PC-9 (cell line): ENCODE data around the gene RRP12. TPM values are rescaled to one million over a fixed set of nuclear protein-coding genes. Genes with fewer than 3 reads are reported as not detected.

ENCODE experiments used
- BruUV-seq: library from RNA; stranded (reverse); fragments of 400-500 nt; replicated peaks from 2 replicates; lab custom pipeline; 2021; lab: Mats Ljungman, UMichigan
- CTCF ChIA-PET: fragments of 300-600 bp; sonication (Branson Sonifier 250); formaldehyde crosslinking; loops from one replicate; lab custom pipeline; 2022; ENCODE audit warnings: antibody characterized with exemption; lab: Charles Lee
- POLR2A ChIA-PET: fragments of 300-600 bp; sonication (Branson Sonifier 250); formaldehyde crosslinking; loops from one replicate; lab custom pipeline; 2022; ENCODE audit warnings: antibody characterized with exemption; ENCODE audit not compliant: unreplicated experiment; lab: Charles Lee
- DNase-seq, 2 experiments: peaks; one replicate each; pipeline versions ENCODE4 v3.0.0 to v3.0.0-alpha.2; 2015 to 2022; ENCODE audit warnings: mixed read lengths in 1 of 2
- H2AFZ ChIP-seq: fragments of 200-600 bp; sonication (generic); 2 replicates; pipeline ENCODE4 v1.8.1; 2017; ENCODE audit warnings: antibody characterized with exemption
- H3F3A ChIP-seq: fragments of 200-600 bp; sonication (generic); 2 replicates; pipeline ENCODE4 v1.8.1; 2017; ENCODE audit warnings: antibody characterized with exemption, mild to moderate bottlenecking, low read depth; ENCODE audit not compliant: insufficient read depth
- H3K27ac ChIP-seq: fragments of 200-600 bp; sonication (generic); 2 replicates; pipeline ENCODE4 v1.6.1; 2016; ENCODE audit warnings: mixed run types
- H3K27me3 ChIP-seq: fragments of 200-600 bp; sonication (generic); 2 replicates; pipeline ENCODE4 v1.6.1; 2016; ENCODE audit warnings: low read depth, mixed run types; ENCODE audit not compliant: insufficient read depth
- H3K36me3 ChIP-seq: fragments of 200-600 bp; sonication (generic); 2 replicates; pipeline ENCODE4 v1.6.1; 2016; ENCODE audit warnings: low read depth, mixed run types
- H3K4me1 ChIP-seq: fragments of 200-600 bp; sonication (generic); replicated peaks from 2 replicates; pipeline ENCODE4 v1.6.1; 2016; ENCODE audit warnings: mixed run types; ENCODE audit not compliant: insufficient read depth
- H3K4me2 ChIP-seq: fragments of 200-600 bp; sonication (generic); 2 replicates; pipeline ENCODE4 v1.6.1; 2017; ENCODE audit warnings: mixed run types
- H3K4me3 ChIP-seq: fragments of 200-600 bp; sonication (generic); 2 replicates; pipeline ENCODE4 v1.6.1; 2016; ENCODE audit warnings: mixed run types
- H3K79me2 ChIP-seq: fragments of 200-600 bp; sonication (generic); 2 replicates; pipeline ENCODE4 v1.6.1; 2017; ENCODE audit warnings: low read depth, mixed run types
- H3K9me2 ChIP-seq: fragments of 200-600 bp; sonication (generic); 2 replicates; pipeline ENCODE4 v1.8.1; 2017; ENCODE audit warnings: mild to moderate bottlenecking; ENCODE audit not compliant: insufficient read depth
- H3K9me3 ChIP-seq: fragments of 200-600 bp; sonication (generic); 2 replicates; pipeline ENCODE4 v1.8.1; 2016; ENCODE audit warnings: low read depth; ENCODE audit not compliant: insufficient read depth
- H4K20me1 ChIP-seq: fragments of 200-600 bp; sonication (generic); 2 replicates; pipeline ENCODE4 v1.8.1; 2017; ENCODE audit not compliant: insufficient read depth
- EZH2 ChIP-seq: fragments of 200-600 bp; sonication (generic); IDR thresholded peaks from 2 replicates; pipeline ENCODE4 v1.8.0; 2017; ENCODE audit warnings: antibody characterized with exemption, low read depth
- intact Hi-C: fragments of 100-400 bp; cut with micrococcal nuclease; formaldehyde crosslinking; loops from one replicate; pipeline ENCODE4 v1.10.0; 2022; ENCODE audit not compliant: unreplicated experiment
- total RNA-seq: library from RNA; stranded (reverse); gene quantifications from 2 replicates; pipeline ENCODE4 v1.2.3, GENCODE V29; 2021
- TF ChIP-seq, protein P1 (sequence below): fragments of 200-600 bp; sonication (generic); conservative IDR thresholded peaks from 2 replicates; pipeline ENCODE4 v1.6.1; 2017; ENCODE audit warnings: mixed run types, antibody characterized with exemption, mild to moderate bottlenecking, moderate library complexity

Gene RRP12
- total RNA-seq, 1 experiment from 2014 or later: 34.3 TPM

DNA sequence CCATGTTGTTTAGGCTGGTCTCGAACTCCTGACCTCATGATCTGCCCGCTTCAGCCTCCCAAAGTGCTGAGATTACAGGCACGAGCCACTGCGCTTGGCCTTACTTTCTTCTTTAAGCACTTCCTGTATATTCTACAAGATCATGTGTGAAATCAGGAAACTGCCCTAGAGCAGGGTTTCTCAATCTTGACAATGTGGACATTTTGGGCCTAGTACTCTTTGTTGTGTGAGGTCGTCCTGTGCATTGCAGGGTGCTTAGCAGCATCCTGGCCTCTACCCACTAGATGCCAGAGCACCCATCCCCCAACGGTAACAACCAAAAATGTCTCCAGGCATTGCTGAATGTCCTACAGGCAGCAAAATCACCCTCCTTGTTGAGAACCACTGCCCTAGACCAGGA is 24.7 kb downstream of the RRP12 start:
- no peak for DNase-seq
- no peaks in the 10 kb centered on the region for H3K9me3 ChIP-seq
- H3F3A ChIP-seq: no peaks in the 10 kb centered on the region
- no peaks in the 10 kb centered on the region for H3K4me1 ChIP-seq
- H3K4me3 ChIP-seq: no peak overlapping the region
- ChIA-PET POLR2A (no interaction called here), CTCF (no interaction called here)
- BruUV-seq: no TSS peak
- H3K36me3 ChIP-seq: no peaks in the 10 kb centered on the region; the same call in 1 of the 2 replicates
- no peak overlapping the region for H3K4me2 ChIP-seq
- H3K9me2 ChIP-seq: no peaks in the 10 kb centered on the region
- H3K27ac ChIP-seq: no peak overlapping the region
- TF ChIP-seq, protein P1, sequence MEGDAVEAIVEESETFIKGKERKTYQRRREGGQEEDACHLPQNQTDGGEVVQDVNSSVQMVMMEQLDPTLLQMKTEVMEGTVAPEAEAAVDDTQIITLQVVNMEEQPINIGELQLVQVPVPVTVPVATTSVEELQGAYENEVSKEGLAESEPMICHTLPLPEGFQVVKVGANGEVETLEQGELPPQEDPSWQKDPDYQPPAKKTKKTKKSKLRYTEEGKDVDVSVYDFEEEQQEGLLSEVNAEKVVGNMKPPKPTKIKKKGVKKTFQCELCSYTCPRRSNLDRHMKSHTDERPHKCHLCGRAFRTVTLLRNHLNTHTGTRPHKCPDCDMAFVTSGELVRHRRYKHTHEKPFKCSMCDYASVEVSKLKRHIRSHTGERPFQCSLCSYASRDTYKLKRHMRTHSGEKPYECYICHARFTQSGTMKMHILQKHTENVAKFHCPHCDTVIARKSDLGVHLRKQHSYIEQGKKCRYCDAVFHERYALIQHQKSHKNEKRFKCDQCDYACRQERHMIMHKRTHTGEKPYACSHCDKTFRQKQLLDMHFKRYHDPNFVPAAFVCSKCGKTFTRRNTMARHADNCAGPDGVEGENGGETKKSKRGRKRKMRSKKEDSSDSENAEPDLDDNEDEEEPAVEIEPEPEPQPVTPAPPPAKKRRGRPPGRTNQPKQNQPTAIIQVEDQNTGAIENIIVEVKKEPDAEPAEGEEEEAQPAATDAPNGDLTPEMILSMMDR: no peak
- no peak for TF ChIP-seq EZH2
- no peaks in the 10 kb centered on the region for H3K79me2 ChIP-seq
- H4K20me1 ChIP-seq: no peaks in the 10 kb centered on the region
- H2AFZ ChIP-seq: no peak overlapping the region
- intact Hi-C loops: no loop called here
- H3K27me3 ChIP-seq: no peaks in the 10 kb centered on the region

DNA sequence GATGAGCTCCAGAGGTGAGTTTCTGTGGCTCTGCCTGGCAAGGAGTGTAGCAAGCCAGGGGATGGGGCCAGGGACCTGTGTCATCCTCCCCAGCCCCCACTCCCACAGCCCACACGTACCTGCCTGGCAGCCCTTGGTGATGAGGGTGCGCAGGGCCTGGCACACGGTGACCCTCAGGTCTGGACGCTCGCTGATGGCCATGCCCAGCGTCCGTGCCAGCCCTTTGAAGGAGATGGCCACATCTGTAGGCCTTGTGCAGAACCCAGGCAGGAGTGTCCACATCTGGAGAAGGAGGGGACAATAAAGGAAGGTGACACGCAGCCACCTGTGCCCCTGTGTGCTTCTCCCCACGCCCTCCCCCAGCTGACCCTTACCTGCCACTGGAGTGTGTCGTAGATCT is 27.7 kb downstream of the RRP12 start:
- Histone ChIP-seq H3K9me2 (no peaks in the 10 kb centered on the region), H3K27me3 (no peaks in the 10 kb centered on the region), H2AFZ (no peak overlapping the region), H3K36me3 (no peaks in the 10 kb centered on the region; the same call in 1 of the 2 replicates), H3K79me2 (no peaks in the 10 kb centered on the region), H3K4me1 (no peaks in the 10 kb centered on the region), H3K4me3 (no peak overlapping the region), H3K27ac (no peak overlapping the region), H3F3A (no peaks in the 10 kb centered on the region), H3K4me2 (no peak overlapping the region), H4K20me1 (no peaks in the 10 kb centered on the region), H3K9me3 (no peaks in the 10 kb centered on the region)
- no peak for DNase-seq
- BruUV-seq: no TSS peak
- no peak for TF ChIP-seq EZH2
- TF ChIP-seq, protein P1: no peak
- POLR2A ChIA-PET: no interaction called here
- intact Hi-C loops: no loop called here
- CTCF ChIA-PET: no interaction called here

DNA sequence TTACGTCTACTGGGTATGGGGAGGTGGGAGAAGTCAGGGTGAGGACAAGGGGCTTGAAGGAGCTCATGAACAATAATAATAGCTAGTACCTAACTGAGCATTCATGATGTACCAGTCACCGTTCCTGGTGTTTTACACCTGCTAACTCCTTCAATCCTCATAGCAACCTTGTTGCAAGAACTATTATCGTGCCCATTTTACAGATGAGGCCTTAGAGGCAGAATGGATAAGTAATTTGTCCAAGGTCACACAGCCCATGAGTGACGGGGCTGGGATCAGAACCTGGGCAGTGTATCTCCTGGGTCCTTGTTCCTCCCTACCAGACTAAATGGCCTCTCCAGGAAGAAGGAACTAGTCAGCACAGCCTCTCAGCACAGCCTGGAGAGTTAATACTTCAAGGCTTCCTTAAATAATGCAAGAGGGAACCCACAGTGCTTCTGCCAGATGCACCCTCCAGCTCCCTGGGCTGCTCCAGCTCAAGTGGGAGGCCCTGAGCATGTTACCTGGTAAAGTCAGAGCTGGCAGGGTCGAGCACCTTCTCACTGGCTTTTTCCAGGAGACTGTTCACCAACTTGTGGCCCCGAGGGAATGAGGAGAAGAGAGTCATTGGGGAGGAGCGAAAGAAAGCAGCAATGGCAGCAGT is 28.8 kb downstream of the RRP12 start:
- POLR2A ChIA-PET: no interaction called here
- Histone ChIP-seq H2AFZ (no peak overlapping the region), H3K36me3 (no peaks in the 10 kb centered on the region; the same call in 1 of the 2 replicates), H3K4me2 (no peak overlapping the region), H3K9me3 (no peaks in the 10 kb centered on the region), H3F3A (no peaks in the 10 kb centered on the region), H3K9me2 (no peaks in the 10 kb centered on the region), H3K4me3 (no peak overlapping the region), H3K4me1 (no peaks in the 10 kb centered on the region), H3K27ac (no peak overlapping the region), H3K79me2 (no peaks in the 10 kb centered on the region), H4K20me1 (no peaks in the 10 kb centered on the region), H3K27me3 (no peaks in the 10 kb centered on the region)
- CTCF ChIA-PET: no interaction called here
- TF ChIP-seq EZH2: no peak
- no TSS peak for BruUV-seq
- DNase-seq: no peak
- intact Hi-C loops: no loop called here

DNA sequence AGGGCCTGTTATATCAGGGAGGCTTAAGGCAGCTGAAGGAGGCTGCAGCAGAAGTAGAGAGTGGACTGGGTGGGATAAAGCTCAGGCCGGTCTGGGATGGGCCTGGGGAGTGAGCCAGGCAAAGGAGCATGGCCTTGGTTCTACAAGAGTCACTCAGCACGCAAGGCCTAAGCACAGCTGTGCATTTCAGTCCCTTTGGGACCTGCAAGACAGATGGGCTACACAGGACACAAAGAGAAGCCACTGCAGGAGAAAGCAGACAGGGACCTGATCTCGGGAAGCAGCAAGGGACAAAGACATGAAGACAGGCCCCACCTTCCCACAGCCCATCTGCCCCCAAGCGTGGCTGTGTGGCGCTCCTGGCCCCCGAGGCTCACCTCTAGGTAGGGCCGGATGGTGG is 29.4 kb downstream of the RRP12 start:
- no peak for DNase-seq
- Histone ChIP-seq H2AFZ (no peak overlapping the region), H3K27ac (no peak overlapping the region), H3K36me3 (no peaks in the 10 kb centered on the region; the same call in 1 of the 2 replicates), H3K4me1 (no peaks in the 10 kb centered on the region), H3K4me3 (no peak overlapping the region), H3K9me2 (no peaks in the 10 kb centered on the region), H3K9me3 (no peaks in the 10 kb centered on the region), H3F3A (no peaks in the 10 kb centered on the region), H3K4me2 (no peak overlapping the region), H3K79me2 (no peaks in the 10 kb centered on the region), H3K27me3 (no peaks in the 10 kb centered on the region), H4K20me1 (no peaks in the 10 kb centered on the region)
- intact Hi-C loops: no loop called here
- CTCF ChIA-PET: no interaction called here
- TF ChIP-seq, protein P1: no peak
- no peak for TF ChIP-seq EZH2
- BruUV-seq: no TSS peak
- POLR2A ChIA-PET: no interaction called here
